ENCODE measurements around the gene PIP5K1C.

- TF ChIP-seq CTCF (conservative IDR thresholded peaks at IDR 0.05; ENCODE audit: low read depth, low read length), result no peak
- no peak for TF ChIP-seq EZH2 (IDR thresholded peaks at IDR 0.05; ENCODE audit: borderline replicate concordance, low read depth, low read length, poor library complexity, severe bottlenecking)
Measured at GRCh38 chr19:3696660-3696995, 3.6 kb downstream of the PIP5K1C start.
